IMR-90 (cell line): Measurements from ENCODE around the gene UTP14C.
A peak's percentile ranks its signal among the peaks of the same experiment; 100 is the strongest.

Experiments
- BHLHE40 ChIP-seq: fragments of 150-350 bp; IDR thresholded peaks from 2 replicates; pipeline ENCODE4 v1.6.1; 2016; ENCODE audit warnings: mild to moderate bottlenecking, low read depth, low read length
- CEBPB ChIP-seq: IDR thresholded peaks from 2 replicates; pipeline ENCODE4 v1.6.1; 2012; ENCODE audit warnings: low read depth, low read length, improper control_type of control experiment
- FOS ChIP-seq: fragments of 150-350 bp; IDR thresholded peaks from 2 replicates; pipeline ENCODE4 v1.6.1; 2016; ENCODE audit warnings: low read depth, low read length
- MAZ ChIP-seq: IDR thresholded peaks from 2 replicates; pipeline ENCODE4 v1.6.1; 2012; ENCODE audit warnings: low read depth, mild to moderate bottlenecking, low read length, improper control_type of control experiment, moderate library complexity, borderline replicate concordance
- NFE2L2 ChIP-seq: fragments of 150-350 bp; IDR thresholded peaks from 2 replicates; pipeline ENCODE4 v1.6.1; 2016; ENCODE audit warnings: low read depth, mild to moderate bottlenecking, low read length
- POLR2A ChIP-seq: IDR thresholded peaks from 2 replicates; pipeline ENCODE4 v1.6.1; 2012; ENCODE audit warnings: mild to moderate bottlenecking, low read depth, low read length
- TF ChIP-seq, protein P1 (sequence below): conservative IDR thresholded peaks from 2 replicates; pipeline ENCODE4 v1.5.1; 2012; ENCODE audit warnings: mild to moderate bottlenecking, low read depth, low read length, improper control_type of control experiment

DNA sequence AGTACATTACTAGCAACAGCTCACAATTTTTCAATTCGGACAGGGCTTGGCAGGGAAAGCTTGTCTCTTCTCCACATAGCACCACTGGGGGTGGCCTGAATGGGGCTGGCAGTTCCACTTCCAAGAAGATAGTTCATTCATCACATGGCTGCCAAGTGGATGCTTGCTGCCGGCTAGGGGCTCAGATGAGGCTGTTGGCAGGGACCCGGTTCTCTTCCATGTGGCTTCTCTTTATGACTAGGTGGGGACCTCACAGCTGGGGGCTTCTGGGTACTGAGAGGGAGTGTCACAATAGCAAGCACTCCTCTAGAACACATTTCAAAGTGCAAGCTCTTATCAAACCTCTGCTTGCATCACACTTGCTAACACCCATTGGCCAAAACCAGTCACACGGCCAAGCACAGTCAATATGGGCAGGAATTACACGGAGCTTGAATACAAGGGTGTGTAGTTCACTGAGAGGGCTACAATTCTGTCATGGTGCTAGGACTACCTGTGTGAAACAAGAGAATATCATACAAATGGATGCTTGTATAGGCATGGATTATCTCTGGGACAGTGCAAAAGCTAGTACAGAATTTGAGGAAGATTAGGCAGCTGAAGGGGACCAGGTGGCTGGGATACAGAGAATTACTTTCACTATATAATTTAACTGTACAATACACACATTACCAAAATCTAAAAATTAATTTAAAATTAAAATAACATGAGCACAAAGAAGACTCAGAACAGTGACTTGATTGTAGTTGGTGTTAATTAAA lies 45.5 kb upstream of the UTP14C start:
- TF ChIP-seq, protein P1, sequence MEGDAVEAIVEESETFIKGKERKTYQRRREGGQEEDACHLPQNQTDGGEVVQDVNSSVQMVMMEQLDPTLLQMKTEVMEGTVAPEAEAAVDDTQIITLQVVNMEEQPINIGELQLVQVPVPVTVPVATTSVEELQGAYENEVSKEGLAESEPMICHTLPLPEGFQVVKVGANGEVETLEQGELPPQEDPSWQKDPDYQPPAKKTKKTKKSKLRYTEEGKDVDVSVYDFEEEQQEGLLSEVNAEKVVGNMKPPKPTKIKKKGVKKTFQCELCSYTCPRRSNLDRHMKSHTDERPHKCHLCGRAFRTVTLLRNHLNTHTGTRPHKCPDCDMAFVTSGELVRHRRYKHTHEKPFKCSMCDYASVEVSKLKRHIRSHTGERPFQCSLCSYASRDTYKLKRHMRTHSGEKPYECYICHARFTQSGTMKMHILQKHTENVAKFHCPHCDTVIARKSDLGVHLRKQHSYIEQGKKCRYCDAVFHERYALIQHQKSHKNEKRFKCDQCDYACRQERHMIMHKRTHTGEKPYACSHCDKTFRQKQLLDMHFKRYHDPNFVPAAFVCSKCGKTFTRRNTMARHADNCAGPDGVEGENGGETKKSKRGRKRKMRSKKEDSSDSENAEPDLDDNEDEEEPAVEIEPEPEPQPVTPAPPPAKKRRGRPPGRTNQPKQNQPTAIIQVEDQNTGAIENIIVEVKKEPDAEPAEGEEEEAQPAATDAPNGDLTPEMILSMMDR: no peak
- TF ChIP-seq POLR2A (no peak), CEBPB (peak; percentile 18; the same call in 1 of the 2 replicates), BHLHE40 (no peak), FOS (no peak), NFE2L2 (no peak), MAZ (no peak)
